ENCODE data around the gene CENATAC. TPM values are rescaled to one million over a fixed set of nuclear protein-coding genes. Genes with fewer than 3 reads are reported as not detected.
A peak's percentile ranks its signal among the peaks of the same experiment; 100 is the strongest.
"Not testable (repeated sequence)": the region's sequence is repeated elsewhere in the genome, so short reads cannot be mapped to it uniquely, and the experiment has no call there.

CENATAC gene
- total and polyA plus RNA-seq, 2 experiments from 2014 or later = 31.7 to 34.5 TPM

DNA sequence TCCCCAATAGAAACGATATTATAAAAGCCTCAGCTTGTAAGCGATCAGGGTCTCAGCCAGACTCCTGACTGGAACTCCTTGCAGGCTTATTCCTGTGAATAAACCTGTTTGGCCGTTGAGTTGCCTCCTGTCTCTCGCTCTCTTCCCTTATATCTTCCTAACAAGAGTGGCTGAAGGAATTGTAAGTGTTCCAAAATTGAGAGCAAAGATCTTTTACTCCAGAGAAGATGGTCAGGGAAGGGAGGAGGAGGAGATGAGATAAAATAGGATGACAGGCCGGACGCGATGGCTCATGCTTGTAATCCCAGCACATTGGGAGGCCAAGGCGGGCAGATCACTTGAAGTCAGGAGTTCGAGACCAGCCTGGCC lies 34.0 kb downstream of the CENATAC start:
- Histone ChIP-seq H3K79me2 (replicated peaks; ENCODE audit: insufficient read depth) (peaks cover 8% of the 10 kb centered on the region), H3K4me1 (ENCODE audit: insufficient read depth) (peaks cover 14% of the 10 kb centered on the region), H2AFZ (peak overlapping the region; percentile 52; the same call in 1 of the 2 replicates), H4K20me1 (replicated peaks; ENCODE audit: insufficient read depth) (no peaks in the 10 kb centered on the region), H3K4me3 (no peak overlapping the region), H3K4me2 (no peak overlapping the region), H3K9me2 (ENCODE audit: insufficient read depth) (no peaks in the 10 kb centered on the region), H3K27ac (ENCODE audit: low read depth) (no peak overlapping the region), H3F3A (replicated peaks; ENCODE audit: low read depth) (peaks cover 12% of the 10 kb centered on the region; the same call in 1 of the 2 replicates), H3K36me3 (ENCODE audit: insufficient read depth) (no peaks in the 10 kb centered on the region; the same call in 1 of the 2 replicates), H3K27me3 (ENCODE audit: insufficient read depth) (no peaks in the 10 kb centered on the region)
- Mint-ChIP-seq H3K27me3 (ENCODE audit: insufficient read depth, low read depth, poor library complexity) (peaks cover 25% of the 10 kb centered on the region), H3K4me3 (no peak overlapping the region; the same call in 2 of the 3 replicates), H3K9me3 (no peaks in the 10 kb centered on the region; the same call in 2 of the 3 replicates), H3K27ac (no peak overlapping the region), H3K4me1 (peaks cover 27% of the 10 kb centered on the region), H3K36me3 (ENCODE audit: low read depth) (peaks cover 23% of the 10 kb centered on the region)
- no peak for ATAC-seq
- DNase-seq (ENCODE audit: low spot score) = no peak
- TF ChIP-seq NANOG (IDR thresholded peaks at IDR 0.05; ENCODE audit: borderline replicate concordance) (no peak), STAT1 (IDR thresholded peaks at IDR 0.05; ENCODE audit: unreplicated experiment) (no peak), POLR2AphosphoS5 (IDR thresholded peaks at IDR 0.05; ENCODE audit: low read depth) (no peak), JUNB (IDR thresholded peaks at IDR 0.05; ENCODE audit: unreplicated experiment) (no peak), EZH2phosphoT487 (IDR thresholded peaks at IDR 0.05; ENCODE audit: unreplicated experiment) (no peak), CREB1 (CRISPR knock-in tag; IDR thresholded peaks at IDR 0.05; ENCODE audit: low read depth) (no peak), EZH2 (IDR thresholded peaks at IDR 0.05; ENCODE audit: low read depth, unreplicated experiment) (no peak), ZNF114 (CRISPR knock-in tag; IDR thresholded peaks at IDR 0.05) (no peak)
- TF ChIP-seq, protein P1, sequence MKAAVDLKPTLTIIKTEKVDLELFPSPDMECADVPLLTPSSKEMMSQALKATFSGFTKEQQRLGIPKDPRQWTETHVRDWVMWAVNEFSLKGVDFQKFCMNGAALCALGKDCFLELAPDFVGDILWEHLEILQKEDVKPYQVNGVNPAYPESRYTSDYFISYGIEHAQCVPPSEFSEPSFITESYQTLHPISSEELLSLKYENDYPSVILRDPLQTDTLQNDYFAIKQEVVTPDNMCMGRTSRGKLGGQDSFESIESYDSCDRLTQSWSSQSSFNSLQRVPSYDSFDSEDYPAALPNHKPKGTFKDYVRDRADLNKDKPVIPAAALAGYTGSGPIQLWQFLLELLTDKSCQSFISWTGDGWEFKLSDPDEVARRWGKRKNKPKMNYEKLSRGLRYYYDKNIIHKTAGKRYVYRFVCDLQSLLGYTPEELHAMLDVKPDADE (IDR thresholded peaks at IDR 0.05) = no peak
- TF ChIP-seq, protein P2, sequence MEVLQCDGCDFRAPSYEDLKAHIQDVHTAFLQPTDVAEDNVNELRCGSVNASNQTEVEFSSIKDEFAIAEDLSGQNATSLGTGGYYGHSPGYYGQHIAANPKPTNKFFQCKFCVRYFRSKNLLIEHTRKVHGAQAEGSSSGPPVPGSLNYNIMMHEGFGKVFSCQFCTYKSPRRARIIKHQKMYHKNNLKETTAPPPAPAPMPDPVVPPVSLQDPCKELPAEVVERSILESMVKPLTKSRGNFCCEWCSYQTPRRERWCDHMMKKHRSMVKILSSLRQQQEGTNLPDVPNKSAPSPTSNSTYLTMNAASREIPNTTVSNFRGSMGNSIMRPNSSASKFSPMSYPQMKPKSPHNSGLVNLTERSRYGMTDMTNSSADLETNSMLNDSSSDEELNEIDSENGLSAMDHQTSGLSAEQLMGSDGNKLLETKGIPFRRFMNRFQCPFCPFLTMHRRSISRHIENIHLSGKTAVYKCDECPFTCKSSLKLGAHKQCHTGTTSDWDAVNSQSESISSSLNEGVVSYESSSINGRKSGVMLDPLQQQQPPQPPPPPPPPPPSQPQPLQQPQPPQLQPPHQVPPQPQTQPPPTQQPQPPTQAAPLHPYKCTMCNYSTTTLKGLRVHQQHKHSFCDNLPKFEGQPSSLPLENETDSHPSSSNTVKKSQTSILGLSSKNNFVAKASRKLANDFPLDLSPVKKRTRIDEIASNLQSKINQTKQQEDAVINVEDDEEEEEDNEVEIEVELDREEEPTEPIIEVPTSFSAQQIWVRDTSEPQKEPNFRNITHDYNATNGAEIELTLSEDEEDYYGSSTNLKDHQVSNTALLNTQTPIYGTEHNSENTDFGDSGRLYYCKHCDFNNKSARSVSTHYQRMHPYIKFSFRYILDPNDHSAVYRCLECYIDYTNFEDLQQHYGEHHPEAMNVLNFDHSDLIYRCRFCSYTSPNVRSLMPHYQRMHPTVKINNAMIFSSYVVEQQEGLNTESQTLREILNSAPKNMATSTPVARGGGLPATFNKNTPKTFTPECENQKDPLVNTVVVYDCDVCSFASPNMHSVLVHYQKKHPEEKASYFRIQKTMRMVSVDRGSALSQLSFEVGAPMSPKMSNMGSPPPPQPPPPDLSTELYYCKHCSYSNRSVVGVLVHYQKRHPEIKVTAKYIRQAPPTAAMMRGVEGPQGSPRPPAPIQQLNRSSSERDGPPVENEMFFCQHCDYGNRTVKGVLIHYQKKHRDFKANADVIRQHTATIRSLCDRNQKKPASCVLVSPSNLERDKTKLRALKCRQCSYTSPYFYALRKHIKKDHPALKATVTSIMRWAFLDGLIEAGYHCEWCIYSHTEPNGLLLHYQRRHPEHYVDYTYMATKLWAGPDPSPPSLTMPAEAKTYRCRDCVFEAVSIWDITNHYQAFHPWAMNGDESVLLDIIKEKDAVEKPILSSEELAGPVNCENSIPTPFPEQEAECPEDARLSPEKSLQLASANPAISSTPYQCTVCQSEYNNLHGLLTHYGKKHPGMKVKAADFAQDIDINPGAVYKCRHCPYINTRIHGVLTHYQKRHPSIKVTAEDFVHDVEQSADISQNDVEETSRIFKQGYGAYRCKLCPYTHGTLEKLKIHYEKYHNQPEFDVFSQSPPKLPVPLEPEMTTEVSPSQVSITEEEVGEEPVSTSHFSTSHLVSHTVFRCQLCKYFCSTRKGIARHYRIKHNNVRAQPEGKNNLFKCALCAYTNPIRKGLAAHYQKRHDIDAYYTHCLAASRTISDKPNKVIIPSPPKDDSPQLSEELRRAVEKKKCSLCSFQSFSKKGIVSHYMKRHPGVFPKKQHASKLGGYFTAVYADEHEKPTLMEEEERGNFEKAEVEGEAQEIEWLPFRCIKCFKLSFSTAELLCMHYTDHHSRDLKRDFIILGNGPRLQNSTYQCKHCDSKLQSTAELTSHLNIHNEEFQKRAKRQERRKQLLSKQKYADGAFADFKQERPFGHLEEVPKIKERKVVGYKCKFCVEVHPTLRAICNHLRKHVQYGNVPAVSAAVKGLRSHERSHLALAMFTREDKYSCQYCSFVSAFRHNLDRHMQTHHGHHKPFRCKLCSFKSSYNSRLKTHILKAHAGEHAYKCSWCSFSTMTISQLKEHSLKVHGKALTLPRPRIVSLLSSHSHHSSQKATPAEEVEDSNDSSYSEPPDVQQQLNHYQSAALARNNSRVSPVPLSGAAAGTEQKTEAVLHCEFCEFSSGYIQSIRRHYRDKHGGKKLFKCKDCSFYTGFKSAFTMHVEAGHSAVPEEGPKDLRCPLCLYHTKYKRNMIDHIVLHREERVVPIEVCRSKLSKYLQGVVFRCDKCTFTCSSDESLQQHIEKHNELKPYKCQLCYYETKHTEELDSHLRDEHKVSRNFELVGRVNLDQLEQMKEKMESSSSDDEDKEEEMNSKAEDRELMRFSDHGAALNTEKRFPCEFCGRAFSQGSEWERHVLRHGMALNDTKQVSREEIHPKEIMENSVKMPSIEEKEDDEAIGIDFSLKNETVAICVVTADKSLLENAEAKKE (CRISPR knock-in tag; IDR thresholded peaks at IDR 0.05) = no peak
- TF ChIP-seq, protein P3, sequence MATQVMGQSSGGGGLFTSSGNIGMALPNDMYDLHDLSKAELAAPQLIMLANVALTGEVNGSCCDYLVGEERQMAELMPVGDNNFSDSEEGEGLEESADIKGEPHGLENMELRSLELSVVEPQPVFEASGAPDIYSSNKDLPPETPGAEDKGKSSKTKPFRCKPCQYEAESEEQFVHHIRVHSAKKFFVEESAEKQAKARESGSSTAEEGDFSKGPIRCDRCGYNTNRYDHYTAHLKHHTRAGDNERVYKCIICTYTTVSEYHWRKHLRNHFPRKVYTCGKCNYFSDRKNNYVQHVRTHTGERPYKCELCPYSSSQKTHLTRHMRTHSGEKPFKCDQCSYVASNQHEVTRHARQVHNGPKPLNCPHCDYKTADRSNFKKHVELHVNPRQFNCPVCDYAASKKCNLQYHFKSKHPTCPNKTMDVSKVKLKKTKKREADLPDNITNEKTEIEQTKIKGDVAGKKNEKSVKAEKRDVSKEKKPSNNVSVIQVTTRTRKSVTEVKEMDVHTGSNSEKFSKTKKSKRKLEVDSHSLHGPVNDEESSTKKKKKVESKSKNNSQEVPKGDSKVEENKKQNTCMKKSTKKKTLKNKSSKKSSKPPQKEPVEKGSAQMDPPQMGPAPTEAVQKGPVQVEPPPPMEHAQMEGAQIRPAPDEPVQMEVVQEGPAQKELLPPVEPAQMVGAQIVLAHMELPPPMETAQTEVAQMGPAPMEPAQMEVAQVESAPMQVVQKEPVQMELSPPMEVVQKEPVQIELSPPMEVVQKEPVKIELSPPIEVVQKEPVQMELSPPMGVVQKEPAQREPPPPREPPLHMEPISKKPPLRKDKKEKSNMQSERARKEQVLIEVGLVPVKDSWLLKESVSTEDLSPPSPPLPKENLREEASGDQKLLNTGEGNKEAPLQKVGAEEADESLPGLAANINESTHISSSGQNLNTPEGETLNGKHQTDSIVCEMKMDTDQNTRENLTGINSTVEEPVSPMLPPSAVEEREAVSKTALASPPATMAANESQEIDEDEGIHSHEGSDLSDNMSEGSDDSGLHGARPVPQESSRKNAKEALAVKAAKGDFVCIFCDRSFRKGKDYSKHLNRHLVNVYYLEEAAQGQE (IDR thresholded peaks at IDR 0.05; ENCODE audit: unreplicated experiment) = no peak

- H3K27me3 ChIP-seq (ENCODE audit: insufficient read depth); H3K27ac ChIP-seq (ENCODE audit: low read depth); H3K36me3 ChIP-seq (ENCODE audit: insufficient read depth); H3K9me3 Mint-ChIP-seq; H3K4me2 ChIP-seq; H3K9me2 ChIP-seq (ENCODE audit: insufficient read depth); H3K4me3 ChIP-seq; ATAC-seq; H2AFZ ChIP-seq; H3K36me3 Mint-ChIP-seq (ENCODE audit: low read depth); DNase-seq (ENCODE audit: low spot score); H3K4me3 Mint-ChIP-seq; H3K27ac Mint-ChIP-seq; H3K79me2 ChIP-seq (replicated peaks; ENCODE audit: insufficient read depth); H4K20me1 ChIP-seq (replicated peaks; ENCODE audit: insufficient read depth): not testable (repeated sequence)
- H3F3A ChIP-seq (replicated peaks; ENCODE audit: low read depth) = peaks cover 12% of the 10 kb centered on the region; the same call in 1 of the 2 replicates
- Mint-ChIP-seq H3K27me3 (ENCODE audit: insufficient read depth, low read depth, poor library complexity) (peaks cover 19% of the 10 kb centered on the region), H3K4me1 (peaks cover 16% of the 10 kb centered on the region)
- peaks cover 14% of the 10 kb centered on the region for H3K4me1 ChIP-seq (ENCODE audit: insufficient read depth)
Measured at GRCh38 chr11:119033421-119033820, 35.5 kb downstream of the CENATAC start.

Measured in GM23338 (cell line).